Measurements from ENCODE around the gene INTS15. TPM values are rescaled to one million over a fixed set of nuclear protein-coding genes. Genes with fewer than 3 reads are reported as not detected.
A peak's percentile ranks its signal among the peaks of the same experiment; 100 is the strongest.
"Not testable (repeated sequence)": the region's sequence is repeated elsewhere in the genome, so short reads cannot be mapped to it uniquely, and the experiment has no call there.

Gene INTS15
- total RNA-seq, 2 donors from 2014 or later = 50.5 to 50.7 TPM

DNA sequence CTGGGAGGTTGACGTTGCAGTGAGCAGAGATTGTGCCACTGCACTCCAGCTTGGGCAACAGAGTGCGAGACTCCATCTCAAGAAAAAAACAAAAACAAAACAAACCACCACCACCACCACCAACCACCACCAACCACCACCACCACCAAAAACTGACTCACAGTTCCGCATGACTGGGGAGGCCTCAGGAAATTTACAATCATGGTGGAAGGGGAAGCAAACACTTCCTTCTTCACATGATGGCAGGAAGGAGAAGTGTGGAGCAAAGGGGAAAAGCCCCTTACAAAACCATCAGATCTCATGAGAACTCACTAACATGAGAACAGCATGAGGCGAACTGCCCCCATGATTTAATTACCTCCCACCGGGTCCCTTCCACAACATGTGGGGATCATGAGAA lies 45.1 kb downstream of the INTS15 start:
- H3K4me1 Mint-ChIP-seq = peaks cover 26% of the 10 kb centered on the region
- H3K36me3 Mint-ChIP-seq (ENCODE audit: low read depth); H3K9me3 ChIP-seq (ENCODE audit: control insufficient read depth, low read length, poor library complexity, severe bottlenecking); H3K4me3 Mint-ChIP-seq; DNase-seq; ATAC-seq; H3K27ac Mint-ChIP-seq; H3K27me3 Mint-ChIP-seq: not testable (repeated sequence)

- peak within 1 kb of the TSS; percentile 92 for H3K27ac Mint-ChIP-seq
- DNase-seq (peak; percentile 46 to 67 (median 53)), ATAC-seq (peak; percentile 67)
- no peaks in the 10 kb centered on the region for H3K27me3 Mint-ChIP-seq
- H3K4me3 Mint-ChIP-seq = peak within 1 kb of the TSS; percentile 90
- peaks cover 28% of the 10 kb centered on the region for H3K4me1 Mint-ChIP-seq
- no peaks in the 10 kb centered on the region for H3K9me3 ChIP-seq (ENCODE audit: control insufficient read depth, low read length, poor library complexity, severe bottlenecking)
- H3K36me3 Mint-ChIP-seq (ENCODE audit: low read depth) = no peaks in the 10 kb centered on the region
These were observed 47.1 kb downstream of the INTS15 start, which contains the start of gene ZNF316 for GRCh38 chr7:6636741-6637543. Gene ZNF316, plus strand, starts transcription at chr7:6637318. Its CDS starts 5,092 bp downstream, at chr7:6642410.

DNA sequence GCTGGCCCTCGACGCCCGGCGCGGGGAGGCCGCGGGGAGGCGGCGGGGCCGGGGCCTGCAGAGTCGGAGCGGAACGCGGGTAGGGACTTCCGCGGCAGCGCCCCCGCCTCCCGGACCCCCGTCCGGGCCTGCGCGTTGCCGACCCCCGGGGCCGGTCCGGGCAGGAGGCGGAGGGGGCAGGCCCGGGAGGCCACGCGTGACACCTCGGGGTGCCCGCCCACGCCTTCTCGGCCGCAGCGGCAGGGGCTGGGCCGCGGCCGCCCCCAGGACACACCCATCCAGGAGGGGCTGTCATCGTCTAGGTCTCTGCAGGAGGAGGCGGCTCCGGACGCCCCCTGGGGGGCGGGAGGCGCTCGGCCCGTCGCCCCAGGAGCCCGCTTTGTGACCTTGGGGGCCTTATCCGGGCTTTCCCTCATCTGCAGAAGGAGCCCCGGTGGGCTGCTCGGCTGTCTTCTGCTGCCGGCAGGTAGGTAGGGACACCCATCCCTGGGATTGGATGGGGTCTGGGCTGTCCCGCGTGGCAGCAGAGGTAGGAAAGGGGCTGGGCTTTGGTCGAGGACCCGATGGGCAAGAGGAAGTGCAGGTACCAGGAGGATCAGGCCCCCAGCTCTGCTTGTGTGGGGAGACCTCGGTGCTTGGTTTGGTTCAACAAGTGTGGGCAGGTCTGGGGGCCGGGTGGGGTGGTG lies 47.9 kb downstream of the INTS15 start:
- H3K9me3 ChIP-seq (ENCODE audit: control insufficient read depth, low read length, poor library complexity, severe bottlenecking) = no peaks in the 10 kb centered on the region
- Mint-ChIP-seq H3K27me3 (no peaks in the 10 kb centered on the region), H3K4me1 (peaks cover 33% of the 10 kb centered on the region), H3K4me3 (peak overlapping the region; percentile 90), H3K27ac (peak overlapping the region; percentile 92), H3K36me3 (ENCODE audit: low read depth) (no peaks in the 10 kb centered on the region)
- ATAC-seq (peak; percentile 74), DNase-seq (peak; percentile 35 to 49 (median 46))

DNA sequence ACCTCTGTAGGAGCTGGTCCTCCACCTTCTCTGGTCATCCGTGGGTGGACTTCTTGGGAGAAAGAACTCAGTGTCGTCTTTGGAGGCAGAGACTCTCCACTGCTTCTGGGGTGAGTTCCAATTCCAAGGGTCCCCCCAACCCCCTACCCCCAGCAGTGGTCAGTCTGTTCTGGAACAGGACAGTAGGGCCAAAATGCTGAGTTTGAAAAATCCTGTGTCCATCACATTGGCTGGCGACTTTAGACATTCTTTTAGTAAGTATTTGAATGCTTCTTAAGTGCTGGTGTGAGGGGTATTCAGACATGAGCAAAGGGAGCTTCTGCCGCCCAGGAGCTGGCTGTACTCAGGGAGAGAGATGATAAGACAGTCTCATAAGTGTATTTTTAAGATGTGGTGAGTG lies 49.2 kb downstream of the INTS15 start:
- H3K27me3 Mint-ChIP-seq = no peaks in the 10 kb centered on the region
- H3K4me3 Mint-ChIP-seq = peak overlapping the region; percentile 90
- H3K27ac Mint-ChIP-seq = peak overlapping the region; percentile 92
- ATAC-seq (no peak), DNase-seq (no peak)
- H3K4me1 Mint-ChIP-seq = peaks cover 32% of the 10 kb centered on the region
- H3K36me3 Mint-ChIP-seq (ENCODE audit: low read depth) = no peaks in the 10 kb centered on the region
- H3K9me3 ChIP-seq (ENCODE audit: control insufficient read depth, low read length, poor library complexity, severe bottlenecking) = no peaks in the 10 kb centered on the region

DNA sequence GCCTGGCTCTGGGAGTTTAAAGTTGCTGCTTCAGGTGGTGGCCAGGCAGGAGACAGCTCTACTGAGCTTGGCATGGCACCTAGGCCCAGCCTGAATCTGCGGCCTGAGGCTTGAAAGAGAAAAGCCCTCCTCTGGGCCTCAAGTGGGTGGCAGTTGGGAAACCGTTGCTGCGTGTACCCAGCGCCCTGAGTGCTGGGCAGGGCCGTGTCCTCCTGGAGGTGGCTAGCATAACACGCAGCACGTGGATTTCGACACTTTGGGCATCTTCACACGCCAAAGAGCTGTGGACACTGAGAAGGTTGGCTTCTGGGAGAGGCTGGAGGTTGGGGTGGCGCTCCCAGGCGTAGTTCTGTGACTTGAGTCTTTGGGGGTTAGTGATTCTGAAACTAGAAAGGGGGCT lies 49.8 kb downstream of the INTS15 start:
- no peaks in the 10 kb centered on the region for H3K9me3 ChIP-seq (ENCODE audit: control insufficient read depth, low read length, poor library complexity, severe bottlenecking)
- no peaks in the 10 kb centered on the region for H3K36me3 Mint-ChIP-seq (ENCODE audit: low read depth)
- peak overlapping the region; percentile 92 for H3K27ac Mint-ChIP-seq
- no peaks in the 10 kb centered on the region for H3K27me3 Mint-ChIP-seq
- ATAC-seq (no peak), DNase-seq (no peak)
- H3K4me3 Mint-ChIP-seq = no peak overlapping the region
- peaks cover 31% of the 10 kb centered on the region for H3K4me1 Mint-ChIP-seq

GRCh38 chr7:6640246-6640721 lies 50.5 kb downstream of the INTS15 start:
- Mint-ChIP-seq H3K4me1 (peaks cover 31% of the 10 kb centered on the region), H3K27ac (peak overlapping the region; percentile 92), H3K27me3 (no peaks in the 10 kb centered on the region), H3K36me3 (ENCODE audit: low read depth) (no peaks in the 10 kb centered on the region), H3K4me3 (no peak overlapping the region)
- no peak for DNase-seq
- ATAC-seq = no peak
- no peaks in the 10 kb centered on the region for H3K9me3 ChIP-seq (ENCODE audit: control insufficient read depth, low read length, poor library complexity, severe bottlenecking)

- H3K4me3 Mint-ChIP-seq = no peak overlapping the region
- DNase-seq (no peak), ATAC-seq (no peak)
- peaks cover 30% of the 10 kb centered on the region for H3K4me1 Mint-ChIP-seq
- H3K27me3 Mint-ChIP-seq = no peaks in the 10 kb centered on the region
- H3K9me3 ChIP-seq (ENCODE audit: control insufficient read depth, low read length, poor library complexity, severe bottlenecking) = no peaks in the 10 kb centered on the region
- H3K27ac Mint-ChIP-seq = no peak overlapping the region
- H3K36me3 Mint-ChIP-seq (ENCODE audit: low read depth) = no peaks in the 10 kb centered on the region
These were observed 51.6 kb downstream of the INTS15 start for GRCh38 chr7:6641305-6642035.

DNA sequence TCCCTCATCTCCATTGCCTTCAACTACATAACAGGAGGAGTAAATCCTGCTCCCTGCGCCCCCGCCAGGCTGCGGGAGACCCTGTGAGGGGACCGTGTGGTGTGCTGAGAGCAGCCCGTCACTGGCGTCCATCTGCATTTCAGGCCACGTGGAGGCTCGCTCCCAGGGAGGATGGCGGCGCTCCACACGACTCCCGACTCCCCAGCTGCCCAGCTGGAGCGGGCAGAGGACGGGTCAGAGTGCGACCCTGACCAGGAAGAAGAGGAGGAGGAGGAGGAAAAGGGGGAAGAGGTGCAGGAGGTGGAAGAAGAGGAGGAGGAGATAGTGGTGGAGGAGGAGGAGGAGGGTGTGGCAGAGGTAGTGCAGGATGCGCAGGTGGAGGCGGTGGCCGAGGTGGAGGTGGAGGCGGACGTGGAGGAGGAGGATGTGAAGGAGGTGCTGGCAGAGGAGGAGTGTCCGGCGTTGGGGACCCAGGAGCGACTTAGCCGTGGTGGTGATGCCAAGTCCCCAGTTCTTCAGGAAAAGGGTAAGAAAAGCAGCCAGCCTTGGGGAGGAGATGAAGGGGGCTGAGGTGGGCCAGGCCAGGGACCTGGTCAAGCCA lies 52.5 kb downstream of the INTS15 start:
- Mint-ChIP-seq H3K27me3 (no peaks in the 10 kb centered on the region), H3K36me3 (ENCODE audit: low read depth) (no peaks in the 10 kb centered on the region), H3K4me1 (peaks cover 29% of the 10 kb centered on the region), H3K27ac (no peak overlapping the region), H3K4me3 (no peak overlapping the region)
- DNase-seq (no peak), ATAC-seq (no peak)
- no peaks in the 10 kb centered on the region for H3K9me3 ChIP-seq (ENCODE audit: control insufficient read depth, low read length, poor library complexity, severe bottlenecking)

- peaks cover 25% of the 10 kb centered on the region for H3K4me1 Mint-ChIP-seq
- DNase-seq (no peak), ATAC-seq (no peak)
- no peaks in the 10 kb centered on the region for H3K27me3 Mint-ChIP-seq
- H3K9me3 ChIP-seq (ENCODE audit: control insufficient read depth, low read length, poor library complexity, severe bottlenecking) = no peaks in the 10 kb centered on the region
- no peak overlapping the region for H3K27ac Mint-ChIP-seq
- no peaks in the 10 kb centered on the region for H3K36me3 Mint-ChIP-seq (ENCODE audit: low read depth)
- no peak overlapping the region for H3K4me3 Mint-ChIP-seq
These were observed 53.2 kb downstream of the INTS15 start for GRCh38 chr7:6642861-6643640.

GRCh38 chr7:6643915-6644625 lies 54.2 kb downstream of the INTS15 start:
- Mint-ChIP-seq H3K4me3 (no peak overlapping the region), H3K36me3 (ENCODE audit: low read depth) (no peaks in the 10 kb centered on the region)
- ATAC-seq = no peak

GRCh38 chr7:6644728-6645127 lies 54.9 kb downstream of the INTS15 start:
- no peaks in the 10 kb centered on the region for H3K27me3 Mint-ChIP-seq
- no peaks in the 10 kb centered on the region for H3K9me3 ChIP-seq (ENCODE audit: control insufficient read depth, low read length, poor library complexity, severe bottlenecking)
- no peak overlapping the region for H3K4me3 Mint-ChIP-seq
- H3K27ac Mint-ChIP-seq = no peak overlapping the region
- peaks cover 11% of the 10 kb centered on the region for H3K4me1 Mint-ChIP-seq
- no peaks in the 10 kb centered on the region for H3K36me3 Mint-ChIP-seq (ENCODE audit: low read depth)
- DNase-seq = no peak
- ATAC-seq = no peak

More at GRCh38 chr7:6643915-6644625, 54.2 kb downstream of the INTS15 start:
- H3K9me3 ChIP-seq (ENCODE audit: control insufficient read depth, low read length, poor library complexity, severe bottlenecking) = no peaks in the 10 kb centered on the region
- DNase-seq = no peak
- peaks cover 17% of the 10 kb centered on the region for H3K4me1 Mint-ChIP-seq
- no peaks in the 10 kb centered on the region for H3K27me3 Mint-ChIP-seq
- H3K27ac Mint-ChIP-seq = peak overlapping the region; percentile 9

DNA sequence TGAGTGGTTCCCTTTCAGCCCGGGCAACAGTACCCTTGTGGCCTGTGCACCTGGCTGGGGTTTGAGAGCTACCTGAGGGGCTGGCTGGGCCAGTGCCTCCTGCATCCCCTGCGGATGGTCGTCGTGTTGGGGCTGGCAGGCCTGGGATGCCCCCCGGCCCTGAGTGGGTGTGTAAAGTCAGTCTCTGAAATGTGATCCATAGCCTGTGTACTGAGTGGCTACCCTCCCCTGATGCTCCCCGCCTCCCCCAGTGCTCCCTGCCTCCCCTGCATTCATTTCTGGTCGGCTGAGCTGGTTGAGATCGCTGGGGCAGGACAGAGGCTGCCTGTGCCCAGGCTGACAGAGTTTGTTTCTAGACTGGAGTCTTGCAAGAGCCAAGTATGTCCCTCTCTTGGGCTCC lies 56.6 kb downstream of the INTS15 start:
- ATAC-seq = no peak
- no peaks in the 10 kb centered on the region for H3K9me3 ChIP-seq (ENCODE audit: control insufficient read depth, low read length, poor library complexity, severe bottlenecking)
- Mint-ChIP-seq H3K4me3 (no peak overlapping the region), H3K36me3 (ENCODE audit: low read depth) (peaks cover 3% of the 10 kb centered on the region), H3K27me3 (no peaks in the 10 kb centered on the region), H3K27ac (peak overlapping the region; percentile 14), H3K4me1 (peaks cover 11% of the 10 kb centered on the region)
- DNase-seq = no peak

Measured in T-helper 17 cell (primary cell).